ENCODE results near the gene ZNF253.

GRCh38 chr19:19865750-19866610 lies at the start of gene ZNF253:
- TF ChIP-seq TARDBP (IDR thresholded peaks at IDR 0.05; ENCODE audit: borderline replicate concordance), result peak; percentile 60; the same call in 1 of the 2 replicates
- peak; percentile 72; the same call in 2 of the 3 replicates for TF ChIP-seq POU2F2 (IDR thresholded peaks at IDR 0.05; ENCODE audit: borderline replicate concordance, low read depth, low read length)
- no peak for TF ChIP-seq BCLAF1 (IDR thresholded peaks at IDR 0.05)
- no peak for TF ChIP-seq ATF2 (IDR thresholded peaks at IDR 0.05; ENCODE audit: low read length)
- peak; percentile 93 for TF ChIP-seq POLR2AphosphoS5 (IDR thresholded peaks at IDR 0.05; ENCODE audit: low read length)
- no peak for TF ChIP-seq CTCF (IDR thresholded peaks at IDR 0.05 in 2 of 3, conservative IDR thresholded peaks at IDR 0.05 in 1 of 3; ENCODE audit: control insufficient read depth in 2 of 3, extremely low read depth in 1 of 3, insufficient read depth in 1 of 3, low read depth in 3 of 3, low read length in 3 of 3)
- peak; percentile 99 for TF ChIP-seq NFYB (IDR thresholded peaks at IDR 0.05; ENCODE audit: insufficient read depth, low read depth, low read length)
